NCI-H2081 treated with DMSO at 0.1 percent for 48 hours (cell line): ENCODE results near the gene REEP1.

ENCODE experiments used
- DNase-seq: peaks from one replicate; lab custom pipeline; 2025; lab: John Stamatoyannopoulos, UW

REEP1 gene

DNA sequence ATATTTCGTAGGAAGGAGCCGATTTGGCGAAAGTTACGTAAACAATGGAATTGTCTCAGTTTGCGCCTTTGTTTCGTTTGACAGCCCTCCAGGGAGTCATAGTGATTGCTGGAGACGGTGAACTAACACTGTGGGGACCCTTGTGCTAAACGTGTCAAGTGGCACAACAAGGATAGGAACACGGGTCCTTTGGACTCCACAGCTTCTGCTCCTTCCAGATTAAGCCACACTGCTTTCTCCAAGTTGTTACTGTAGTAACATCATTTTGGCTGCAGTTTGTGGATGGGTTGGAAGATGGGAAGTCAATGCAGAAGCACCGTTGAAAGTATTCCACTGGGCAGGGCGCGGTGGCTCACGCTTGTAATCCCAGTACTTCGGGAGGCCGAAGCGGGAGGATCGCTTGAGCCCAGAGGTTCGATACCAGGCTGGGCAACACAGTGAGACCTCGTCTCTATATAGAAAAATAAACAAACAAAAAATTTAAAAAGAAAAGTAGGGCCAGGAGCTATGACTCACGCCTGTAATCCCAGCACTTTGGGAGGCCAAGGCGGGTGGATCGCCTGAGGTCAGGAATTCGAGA lies 141.5 kb downstream of the REEP1 start:
- no peak for DNase-seq

- DNase-seq = peak; percentile 84
These were observed 142.2 kb downstream of the REEP1 start, which contains the start of gene IMMT for GRCh38 chr2:86195055-86195807. IMMT (minus strand) TSS chr2:86195462; CDS start chr2:86195382, 80 bp downstream.

DNA sequence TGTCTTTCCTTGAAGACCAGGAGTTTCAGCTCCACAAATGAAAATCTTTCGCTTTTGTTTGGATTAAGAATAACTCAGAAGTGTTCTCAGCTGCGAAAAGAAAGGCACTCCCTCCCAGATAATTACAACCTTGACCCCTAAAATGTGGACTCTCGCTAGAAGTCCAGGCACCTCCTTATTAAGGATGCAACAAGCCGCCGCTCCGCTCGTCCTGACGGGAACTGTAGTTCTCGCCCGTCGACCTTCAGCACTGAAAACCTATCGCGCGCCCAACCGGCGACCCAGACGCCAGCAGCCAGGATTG lies 142.7 kb downstream of the REEP1 start:
- no peak for DNase-seq

GRCh38 chr2:86193901-86194567 lies 143.4 kb downstream of the REEP1 start:
- no peak for DNase-seq

- DNase-seq = no peak
These were observed 147.5 kb downstream of the REEP1 start for GRCh38 chr2:86189782-86190416.

DNA sequence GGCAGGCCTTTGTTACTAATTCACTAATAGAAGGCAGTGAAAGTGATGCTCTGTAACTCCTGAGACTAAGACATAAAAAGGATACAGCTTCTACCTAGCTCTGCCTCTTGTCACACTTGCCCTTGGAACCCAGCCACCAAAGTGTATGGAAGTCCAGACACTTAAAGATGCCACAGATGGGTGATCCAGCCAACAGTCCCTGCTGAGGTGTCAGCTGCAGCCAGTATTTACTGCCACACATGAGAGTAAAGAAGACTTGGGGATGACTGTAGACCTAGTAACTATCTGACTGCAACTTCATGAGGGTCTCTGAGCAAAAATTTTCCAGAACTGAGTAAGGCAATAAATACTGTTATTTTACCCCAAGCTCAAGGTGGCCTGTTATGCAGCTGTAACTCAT lies 151.0 kb downstream of the REEP1 start:
- no peak for DNase-seq

- DNase-seq = no peak
These were observed 151.8 kb downstream of the REEP1 start for GRCh38 chr2:86185517-86186212.

- no peak for DNase-seq
These were observed 160.8 kb downstream of the REEP1 start for GRCh38 chr2:86176597-86176996.

GRCh38 chr2:86175828-86176227 lies 161.6 kb downstream of the REEP1 start:
- no peak for DNase-seq

DNA sequence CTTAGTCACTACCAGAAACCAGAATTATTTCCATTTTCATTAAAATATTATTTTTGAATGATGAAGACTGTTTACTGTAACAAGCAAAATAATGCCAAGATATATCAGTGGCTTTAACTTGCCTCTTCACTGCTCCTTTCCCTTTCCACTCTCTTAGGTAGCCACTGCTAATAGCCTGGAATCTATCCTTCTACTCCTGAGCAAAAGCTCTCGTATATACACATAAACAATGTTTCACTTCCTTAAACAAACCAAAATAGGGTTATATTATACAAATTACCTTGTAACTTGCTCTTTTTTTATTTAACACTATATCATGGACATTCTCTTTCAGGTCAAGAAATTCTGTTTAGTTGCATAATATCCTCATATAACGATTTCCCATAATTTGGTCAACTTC lies 163.0 kb downstream of the REEP1 start:
- no peak for DNase-seq

DNA sequence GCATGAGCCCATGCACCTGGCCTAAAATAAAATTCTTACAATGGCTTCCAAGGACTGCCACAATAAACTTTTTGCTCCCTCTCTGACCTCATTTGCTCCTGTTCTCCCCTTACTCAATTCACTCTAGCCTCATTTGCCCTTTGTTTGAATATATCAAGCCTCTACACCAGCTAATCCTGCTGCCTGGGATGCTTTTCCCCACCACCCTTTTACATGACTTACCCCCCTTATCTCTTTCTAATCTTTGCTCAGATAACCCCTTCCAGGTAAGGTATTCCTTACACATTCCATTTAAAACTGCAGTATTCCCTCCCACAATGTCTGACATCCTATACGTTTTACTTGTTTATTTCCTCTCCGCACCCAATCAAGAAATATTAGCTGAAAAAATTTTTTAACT lies 164.8 kb downstream of the REEP1 start:
- no peak for DNase-seq

DNA sequence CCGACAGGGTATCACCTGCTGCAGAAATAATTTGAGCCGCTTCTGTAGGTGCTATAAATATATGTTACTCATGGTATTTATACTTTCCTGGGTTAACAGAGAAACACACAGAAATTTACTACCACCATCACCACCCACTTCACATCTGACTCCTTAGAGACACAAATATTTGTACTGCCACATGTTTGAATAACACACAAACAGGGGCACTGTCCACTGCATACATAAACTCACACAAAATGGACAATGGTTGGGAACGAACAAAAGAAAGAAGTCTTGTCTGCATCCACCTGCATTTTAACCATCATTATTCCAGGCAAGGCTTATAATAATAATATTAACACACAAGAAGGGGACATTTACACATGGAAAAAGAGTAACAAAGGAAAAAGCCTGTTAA lies 166.1 kb downstream of the REEP1 start:
- no peak for DNase-seq

- no peak for DNase-seq
These were observed 167.0 kb downstream of the REEP1 start for GRCh38 chr2:86170449-86170848.
